IPS-20b (cell line): Measurements from ENCODE around the gene SEC11A.
"Not testable (repeated sequence)": the region's sequence is repeated elsewhere in the genome, so short reads cannot be mapped to it uniquely, and the experiment has no call there.

Source experiments
- H3K27ac ChIP-seq: one replicate; pipeline ENCODE4 v1.5.1; 2013; ENCODE audit warnings: low read length
- H3K27me3 ChIP-seq: 2 replicates; pipeline ENCODE4 v1.6.1; 2013; ENCODE audit warnings: mild to moderate bottlenecking, low read length, inconsistent platforms; ENCODE audit not compliant: insufficient read depth
- H3K36me3 ChIP-seq: 2 replicates; pipeline ENCODE4 v1.6.1; 2013; ENCODE audit warnings: low read depth, mild to moderate bottlenecking, inconsistent platforms, low read length, moderate library complexity; ENCODE audit not compliant: insufficient read depth
- H3K4me1 ChIP-seq: 2 replicates; pipeline ENCODE4 v1.6.1; 2013; ENCODE audit warnings: mild to moderate bottlenecking, control low read depth, inconsistent platforms, low read length, moderate library complexity; ENCODE audit not compliant: insufficient read depth
- H3K4me3 ChIP-seq: 2 replicates; pipeline ENCODE4 v1.5.1; 2013; ENCODE audit warnings: mild to moderate bottlenecking, low read length, inconsistent platforms
- H3K9ac ChIP-seq: 2 replicates; pipeline ENCODE4 v1.6.1; 2013; ENCODE audit warnings: low read depth, mild to moderate bottlenecking, inconsistent platforms, low read length, moderate library complexity
- H3K9me3 ChIP-seq: 2 replicates; pipeline ENCODE4 v1.6.1; 2013; ENCODE audit warnings: mild to moderate bottlenecking, low read depth, low read length, inconsistent platforms; ENCODE audit not compliant: insufficient read depth

The SEC11A gene

DNA sequence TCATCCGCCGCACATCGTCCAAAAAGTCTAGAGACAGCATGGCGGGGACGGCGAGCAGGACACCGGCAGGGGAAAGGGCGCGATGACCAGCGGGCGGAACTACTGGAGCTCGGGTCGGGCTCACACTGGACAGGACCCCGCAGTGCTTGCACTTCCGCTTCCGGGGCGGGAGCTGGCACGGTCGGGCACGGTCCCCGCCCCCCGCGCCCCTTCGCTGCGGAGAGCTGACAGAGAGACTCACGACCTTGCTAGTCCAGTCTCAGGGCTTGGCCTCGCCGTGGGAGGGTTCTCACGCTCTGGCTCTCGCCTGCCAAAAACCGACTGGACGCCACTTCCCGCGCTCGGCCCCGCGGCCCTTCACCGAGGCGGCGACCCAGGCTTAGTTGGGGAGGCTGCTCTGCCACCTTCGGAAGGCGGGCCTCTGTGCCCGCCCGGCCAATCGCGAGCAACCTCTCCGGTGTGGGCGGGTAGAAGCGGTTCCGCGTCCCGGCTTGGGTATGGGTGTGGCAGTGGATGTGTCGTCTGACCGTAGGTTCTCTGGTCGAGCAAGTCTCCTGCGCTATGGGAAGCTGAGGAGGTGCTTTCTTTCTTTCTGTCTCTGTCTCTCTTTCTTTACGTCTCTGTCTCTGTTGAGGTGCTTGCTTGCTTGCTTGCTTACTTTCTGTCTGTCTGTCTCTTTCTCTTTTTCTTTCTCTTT lies at the start of gene SEC11A:
TSS of gene SEC11A (minus strand) at position 104 of the 697 bp plus-strand sequence. CDS start at position 40, 64 bp downstream.
- Histone ChIP-seq H3K9me3 (no peaks in the 10 kb centered on the region), H3K36me3 (peaks cover 16% of the 10 kb centered on the region), H3K9ac (peak within 1 kb of the TSS; percentile 98), H3K4me3 (peak within 1 kb of the TSS; percentile 99), H3K4me1 (peaks cover 6% of the 10 kb centered on the region), H3K27me3 (no peaks in the 10 kb centered on the region), H3K27ac (peak within 1 kb of the TSS; percentile 85)

DNA sequence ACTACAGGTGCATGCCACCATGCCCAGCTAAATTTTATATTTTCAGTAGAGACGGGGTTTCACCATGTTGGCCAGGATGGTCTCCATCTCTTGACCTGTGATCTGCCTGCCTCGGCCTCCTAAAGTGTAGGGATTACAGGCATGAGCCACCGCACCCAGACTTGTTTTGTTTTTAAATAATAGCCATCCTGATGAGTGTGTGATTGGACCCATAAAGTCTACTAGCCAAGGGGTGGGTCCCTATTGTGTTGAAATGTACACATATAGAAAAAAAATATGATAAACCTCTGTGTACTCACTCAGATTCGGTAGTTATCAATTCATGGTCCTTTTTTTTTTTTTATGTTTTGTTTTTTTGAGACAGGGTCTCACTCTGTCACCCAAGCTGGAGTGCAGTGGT lies 49.7 kb upstream of the SEC11A start:
- Histone ChIP-seq H3K9me3 (no peaks in the 10 kb centered on the region), H3K27ac (no peak overlapping the region), H3K4me3 (no peak overlapping the region), H3K9ac (no peak overlapping the region), H3K27me3 (no peaks in the 10 kb centered on the region), H3K36me3 (peaks cover 31% of the 10 kb centered on the region), H3K4me1 (no peaks in the 10 kb centered on the region)

DNA sequence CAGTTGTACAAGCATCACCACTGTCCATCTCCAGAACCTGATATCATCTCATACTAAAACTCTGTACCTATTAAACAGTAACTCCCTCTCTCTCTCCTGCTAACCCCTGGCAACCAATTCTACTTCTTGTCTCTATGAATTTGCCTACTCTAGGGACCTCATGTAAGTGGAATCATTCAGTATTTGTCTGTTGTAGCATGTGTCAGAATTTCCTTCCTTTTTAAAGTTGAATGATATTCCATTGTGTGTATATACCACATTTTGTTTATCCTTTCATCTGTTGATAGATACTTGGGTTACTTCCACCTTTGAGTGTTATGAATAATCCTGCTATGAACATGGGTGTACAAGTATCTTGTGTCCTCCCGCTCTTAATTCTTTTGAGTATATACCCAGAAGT lies 49.0 kb upstream of the SEC11A start:
- Histone ChIP-seq H3K4me3 (no peak overlapping the region), H3K27me3 (no peaks in the 10 kb centered on the region), H3K9ac (no peak overlapping the region), H3K9me3 (no peaks in the 10 kb centered on the region), H3K27ac (no peak overlapping the region), H3K36me3 (peaks cover 31% of the 10 kb centered on the region), H3K4me1 (no peaks in the 10 kb centered on the region)

DNA sequence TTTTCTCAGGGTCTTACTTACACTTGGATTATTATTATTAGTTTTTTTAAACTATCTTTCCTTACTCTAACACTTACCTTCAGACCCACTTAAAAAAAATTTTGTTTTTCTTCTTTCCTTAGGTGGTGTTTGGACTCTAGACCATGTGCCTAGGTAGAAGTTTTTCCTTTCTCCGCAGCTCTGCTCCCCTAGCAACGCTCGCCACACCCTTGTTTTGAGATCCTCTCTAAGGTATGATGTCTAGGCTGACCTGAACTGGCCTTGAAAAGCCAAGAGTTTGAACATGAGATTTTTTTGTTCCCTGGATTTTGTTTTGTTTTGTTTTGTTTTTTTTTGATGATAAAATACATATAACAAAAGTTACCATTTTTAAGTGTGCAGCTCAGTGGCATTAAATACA lies 48.6 kb upstream of the SEC11A start:
- H3K4me1 ChIP-seq = no peaks in the 10 kb centered on the region

DNA sequence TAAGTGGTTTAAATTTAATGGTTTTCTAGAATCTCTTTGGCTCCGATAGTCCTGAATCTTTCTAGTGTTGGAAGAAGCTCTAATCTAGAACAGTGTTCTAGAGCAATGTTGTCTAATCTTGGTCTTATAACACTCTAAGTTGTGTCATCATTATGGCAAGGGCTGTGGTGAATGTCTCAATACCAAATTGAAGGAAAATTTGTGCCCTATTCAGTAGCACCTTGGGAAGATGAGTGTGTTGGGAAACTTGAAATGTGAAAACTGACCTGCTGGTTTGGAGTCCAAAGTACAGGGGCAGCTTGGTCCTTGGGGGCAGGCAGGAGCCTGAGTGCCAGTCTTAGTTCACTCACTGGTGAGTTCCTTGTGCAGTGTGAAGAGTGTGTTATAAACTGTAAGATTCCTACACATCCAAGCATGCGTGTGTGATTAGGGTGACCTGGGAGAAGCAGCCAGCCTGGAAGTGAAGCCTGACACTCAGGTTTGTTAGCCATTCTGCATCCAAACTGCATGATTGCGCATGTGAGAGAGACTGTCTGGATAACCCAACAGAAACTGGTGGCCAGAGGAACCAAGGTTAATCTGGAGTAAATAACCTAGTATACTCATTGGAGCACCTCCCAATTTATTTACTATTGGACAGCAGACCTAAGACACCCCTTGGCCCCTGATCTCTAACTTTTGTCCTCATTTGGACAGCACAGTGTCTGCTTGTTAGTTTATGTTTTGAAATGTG lies 47.1 kb upstream of the SEC11A start:
- Histone ChIP-seq H3K9ac (no peak overlapping the region), H3K4me1 (no peaks in the 10 kb centered on the region), H3K36me3 (peaks cover 21% of the 10 kb centered on the region), H3K27ac (no peak overlapping the region), H3K27me3 (no peaks in the 10 kb centered on the region), H3K9me3 (no peaks in the 10 kb centered on the region), H3K4me3 (no peak overlapping the region)

More for the DNA sequence above, 48.6 kb upstream of the SEC11A start:
- Histone ChIP-seq H3K36me3 (peaks cover 31% of the 10 kb centered on the region), H3K27ac (no peak overlapping the region), H3K4me3 (no peak overlapping the region), H3K27me3 (no peaks in the 10 kb centered on the region), H3K9ac (no peak overlapping the region), H3K9me3 (no peaks in the 10 kb centered on the region)

DNA sequence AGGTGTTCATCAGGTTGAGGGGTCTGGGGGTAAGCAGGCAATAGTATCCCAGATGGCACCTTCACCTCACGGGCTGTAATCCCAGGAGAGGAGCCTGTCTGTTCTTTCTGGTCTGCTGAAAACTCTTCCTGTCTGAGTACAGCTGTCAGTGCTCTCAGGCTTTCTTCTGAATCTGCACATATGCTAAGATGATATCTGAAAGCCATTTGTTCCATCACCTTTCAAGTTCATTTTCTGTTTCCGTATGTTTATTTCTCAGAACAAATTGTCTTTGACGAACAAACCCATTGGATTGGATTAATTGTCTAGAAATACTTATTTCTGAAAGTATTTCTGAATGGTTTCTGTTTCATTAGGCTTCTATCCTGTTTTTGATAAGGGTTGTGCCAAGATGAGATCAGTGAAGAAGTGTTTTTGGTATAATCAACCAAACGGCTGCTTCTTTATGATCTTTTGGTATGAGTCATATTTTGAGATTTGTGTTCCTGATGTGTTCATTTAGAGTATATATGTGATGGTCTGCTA lies 45.7 kb upstream of the SEC11A start:
- H3K9me3 ChIP-seq = no peaks in the 10 kb centered on the region
- H3K9ac ChIP-seq = no peak overlapping the region
- H3K4me1 ChIP-seq = no peaks in the 10 kb centered on the region
- peaks cover 18% of the 10 kb centered on the region for H3K36me3 ChIP-seq
- H3K27me3 ChIP-seq = no peaks in the 10 kb centered on the region
- no peak overlapping the region for H3K4me3 ChIP-seq
- no peak overlapping the region for H3K27ac ChIP-seq

DNA sequence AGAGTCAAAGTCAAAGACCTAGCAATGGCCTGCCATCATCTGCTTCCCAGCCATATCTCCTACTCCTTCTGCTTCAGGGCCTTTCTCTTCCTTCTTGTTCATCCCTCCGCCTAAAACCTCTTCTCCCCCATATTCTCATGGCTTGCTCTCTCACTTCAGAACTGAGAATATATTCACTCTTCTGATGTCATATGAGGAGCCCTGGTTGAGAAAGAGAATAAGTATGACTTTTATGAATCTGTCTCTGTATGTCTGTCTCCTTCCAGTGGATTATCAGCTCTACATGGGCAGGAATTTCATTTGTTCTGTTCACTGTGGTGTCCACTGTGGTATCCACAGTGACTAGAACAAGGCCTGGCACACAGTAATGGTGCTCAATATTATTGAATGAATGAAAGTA lies 44.3 kb upstream of the SEC11A start:
- Histone ChIP-seq H3K36me3 (peaks cover 6% of the 10 kb centered on the region; the same call in 1 of the 2 replicates), H3K9ac (no peak overlapping the region), H3K9me3 (no peaks in the 10 kb centered on the region), H3K27me3 (no peaks in the 10 kb centered on the region), H3K4me1 (no peaks in the 10 kb centered on the region), H3K4me3 (no peak overlapping the region), H3K27ac (no peak overlapping the region)

DNA sequence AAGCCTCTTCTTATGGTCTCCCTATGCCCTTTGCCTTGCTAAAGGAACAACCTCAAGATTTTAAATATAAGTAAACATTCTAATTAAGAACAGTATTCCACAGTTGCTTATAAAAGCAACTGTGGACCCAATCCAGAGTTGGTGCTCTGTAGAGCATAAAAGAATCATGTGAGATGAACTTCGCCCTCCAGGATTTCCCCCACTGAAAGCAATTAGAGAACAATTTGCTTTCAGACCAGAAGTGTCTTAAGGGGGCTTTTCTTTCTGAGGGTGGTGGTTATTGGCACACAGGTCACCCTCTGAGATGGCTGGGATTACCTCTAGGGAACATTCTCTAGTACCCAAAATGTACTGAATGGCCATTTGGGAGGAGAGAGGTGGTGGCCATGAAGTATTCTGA lies 43.1 kb upstream of the SEC11A start:
- H3K9ac ChIP-seq = no peak overlapping the region
- H3K36me3 ChIP-seq = no peaks in the 10 kb centered on the region
- H3K27me3 ChIP-seq = no peaks in the 10 kb centered on the region
- no peaks in the 10 kb centered on the region for H3K4me1 ChIP-seq
- H3K4me3 ChIP-seq = no peak overlapping the region
- H3K9me3 ChIP-seq = no peaks in the 10 kb centered on the region
- H3K27ac ChIP-seq = no peak overlapping the region

DNA sequence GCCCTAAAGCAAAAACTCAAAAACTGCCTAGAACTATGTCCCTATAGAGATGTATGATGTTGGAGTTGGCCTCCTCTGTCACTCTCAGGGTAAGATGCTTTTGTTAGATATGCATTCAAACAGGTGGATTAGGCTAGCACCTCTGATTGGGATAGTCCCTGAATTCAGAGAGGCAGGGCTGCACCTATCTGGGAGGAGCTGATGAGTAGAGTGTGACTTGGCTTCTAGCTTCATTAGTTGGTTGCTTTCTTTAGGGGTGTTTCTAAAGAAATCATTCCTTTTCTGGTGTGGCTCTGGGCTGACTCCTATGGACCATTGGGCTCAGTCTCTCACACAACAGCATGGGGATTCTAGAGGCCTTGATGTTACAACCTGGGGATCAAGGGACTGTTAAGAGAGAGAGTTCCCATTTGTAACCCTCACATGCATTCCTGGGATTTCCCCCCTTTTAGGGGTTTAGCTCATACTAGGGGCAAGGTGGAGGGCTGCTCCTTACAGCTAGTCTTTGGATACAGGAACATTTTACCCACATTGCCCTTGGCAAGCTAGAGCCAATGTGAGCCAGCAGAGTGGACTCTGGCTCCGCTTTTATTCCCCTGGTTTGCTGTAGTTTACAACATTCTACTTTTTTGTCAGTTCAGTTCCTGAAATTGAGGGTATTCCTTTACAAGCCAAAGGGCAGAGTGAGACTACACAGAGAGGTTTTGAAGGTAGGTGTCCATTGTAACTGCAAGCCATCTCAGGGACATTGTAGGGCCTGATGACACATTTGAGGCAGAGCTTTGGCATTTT lies 40.0 kb upstream of the SEC11A start:
- H3K27me3 ChIP-seq = no peaks in the 10 kb centered on the region
- no peak overlapping the region for H3K27ac ChIP-seq
- H3K4me3 ChIP-seq = no peak overlapping the region
- no peaks in the 10 kb centered on the region for H3K36me3 ChIP-seq
- H3K9ac ChIP-seq = no peak overlapping the region
- no peaks in the 10 kb centered on the region for H3K9me3 ChIP-seq
- peaks cover 3% of the 10 kb centered on the region; the same call in 1 of the 2 replicates for H3K4me1 ChIP-seq

DNA sequence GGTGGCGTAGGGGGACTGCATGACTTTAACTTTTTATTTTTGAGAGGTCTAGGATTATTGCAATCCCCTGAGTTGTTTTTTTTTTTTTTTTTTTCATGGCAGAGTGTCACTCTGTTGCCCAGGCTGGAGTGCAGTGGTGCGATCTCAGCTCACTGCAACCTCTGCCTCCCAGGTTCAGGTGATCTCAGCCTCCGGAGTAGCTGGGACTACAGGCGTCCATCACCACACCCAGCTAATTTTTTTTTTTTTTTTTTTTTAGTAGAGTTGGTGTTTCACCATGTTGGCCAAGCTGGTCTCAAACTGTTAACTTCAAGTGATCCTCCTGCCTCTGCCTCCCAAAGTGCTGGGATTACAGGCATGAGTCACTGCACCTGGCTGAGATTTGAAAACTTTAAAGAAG lies 39.0 kb upstream of the SEC11A start:
- H3K9me3 ChIP-seq, H3K9ac ChIP-seq, H3K27me3 ChIP-seq, H3K27ac ChIP-seq, H3K4me3 ChIP-seq, H3K36me3 ChIP-seq: not testable (repeated sequence)
- H3K4me1 ChIP-seq = peaks cover 10% of the 10 kb centered on the region; the same call in 1 of the 2 replicates

DNA sequence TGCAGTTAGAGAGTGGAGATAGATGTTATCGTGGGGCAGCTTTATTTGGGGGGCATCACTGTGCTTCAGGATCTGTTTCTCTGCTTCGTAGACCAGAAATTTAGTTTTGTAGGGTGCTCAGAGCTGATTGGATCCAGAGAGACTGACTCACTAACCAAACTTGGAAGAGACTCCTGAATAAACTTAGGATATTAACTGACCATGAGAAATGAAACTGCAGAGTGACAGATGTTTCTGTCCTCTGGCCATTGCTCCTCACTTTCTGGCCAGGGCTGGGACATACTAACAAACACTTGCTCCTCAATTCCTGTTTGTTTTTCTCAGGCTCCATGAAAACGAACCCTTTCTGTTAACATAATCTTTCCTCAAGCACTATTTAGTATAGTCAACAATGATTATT lies 36.8 kb upstream of the SEC11A start:
- H3K27ac ChIP-seq = no peak overlapping the region
- no peak overlapping the region for H3K9ac ChIP-seq

More for the DNA sequence above, 36.8 kb upstream of the SEC11A start:
- Histone ChIP-seq H3K27me3 (no peaks in the 10 kb centered on the region), H3K36me3 (no peaks in the 10 kb centered on the region), H3K4me1 (peaks cover 14% of the 10 kb centered on the region), H3K4me3 (no peak overlapping the region), H3K9me3 (no peaks in the 10 kb centered on the region)
